GM23338 (cell line): ENCODE measurements around the gene SLC17A7. TPM values are rescaled to one million over a fixed set of nuclear protein-coding genes. Genes with fewer than 3 reads are reported as not detected.
A peak's percentile ranks its signal among the peaks of the same experiment; 100 is the strongest.

Experiments
- ATAC-seq: fragments of 200-7000 bp; cut with Tn5 transposase; 3 replicates; pipeline ENCODE4 v1.9.1; 2020
- DNase-seq: peaks from one replicate; pipeline ENCODE4 v3.0.0-alpha.2; 2015; ENCODE audit warnings: low spot score
- H2AFZ ChIP-seq: fragments of 200-600 bp; sonication (generic); 2 replicates; pipeline ENCODE4 v1.8.0; 2016; ENCODE audit warnings: antibody characterized with exemption, mild to moderate bottlenecking, moderate library complexity
- H3F3A ChIP-seq: fragments of 200-600 bp; sonication (generic); replicated peaks from 2 replicates; pipeline ENCODE4 v1.8.0; 2017; ENCODE audit warnings: antibody characterized with exemption, mixed run types, low read depth
- H3K27ac ChIP-seq: fragments of 200-600 bp; sonication (generic); 2 replicates; pipeline ENCODE4 v1.6.1; 2016; ENCODE audit warnings: low read depth
- H3K27me3 ChIP-seq: fragments of 200-600 bp; sonication (generic); 2 replicates; pipeline ENCODE4 v1.8.0; 2016; ENCODE audit warnings: mild to moderate bottlenecking, mixed run types, moderate library complexity; ENCODE audit not compliant: insufficient read depth
- H3K36me3 ChIP-seq: fragments of 200-600 bp; sonication (generic); 2 replicates; pipeline ENCODE4 v1.8.0; 2016; ENCODE audit warnings: mild to moderate bottlenecking; ENCODE audit not compliant: insufficient read depth
- H3K4me1 ChIP-seq: fragments of 200-600 bp; sonication (generic); 2 replicates; pipeline ENCODE4 v1.8.0; 2016; ENCODE audit warnings: mild to moderate bottlenecking, moderate library complexity; ENCODE audit not compliant: insufficient read depth
- H3K4me2 ChIP-seq: fragments of 200-600 bp; sonication (generic); 2 replicates; pipeline ENCODE4 v1.7.1; 2017; ENCODE audit warnings: mixed run types
- H3K4me3 ChIP-seq: fragments of 200-600 bp; sonication (generic); 2 replicates; pipeline ENCODE4 v1.6.1; 2016; ENCODE audit warnings: mixed run types
- H3K79me2 ChIP-seq: fragments of 200-600 bp; sonication (generic); replicated peaks from 2 replicates; pipeline ENCODE4 v1.8.0; 2017; ENCODE audit warnings: mild to moderate bottlenecking; ENCODE audit not compliant: insufficient read depth
- H3K9me2 ChIP-seq: fragments of 200-600 bp; sonication (generic); 2 replicates; pipeline ENCODE4 v1.8.0; 2017; ENCODE audit not compliant: insufficient read depth
- H4K20me1 ChIP-seq: fragments of 200-600 bp; sonication (generic); replicated peaks from 2 replicates; pipeline ENCODE4 v1.8.0; 2017; ENCODE audit warnings: mild to moderate bottlenecking; ENCODE audit not compliant: insufficient read depth
- H3K27ac Mint-ChIP-seq: 2 replicates; pipeline ENCODE4 v1.8.0; 2020; ENCODE audit warnings: inconsistent platforms, mild to moderate bottlenecking, moderate library complexity, mixed read lengths
- H3K27me3 Mint-ChIP-seq: 3 replicates; pipeline ENCODE4 v1.8.0; 2022; ENCODE audit warnings: low read depth, mild to moderate bottlenecking, moderate library complexity, mixed read lengths, inconsistent platforms; ENCODE audit not compliant: insufficient read depth, poor library complexity
- H3K36me3 Mint-ChIP-seq: 3 replicates; pipeline ENCODE4 v1.8.0; 2021; ENCODE audit warnings: low read depth, mild to moderate bottlenecking, inconsistent platforms, moderate library complexity, mixed read lengths
- H3K4me1 Mint-ChIP-seq: 3 replicates; pipeline ENCODE4 v1.8.0; 2020; ENCODE audit warnings: mild to moderate bottlenecking, inconsistent platforms, mixed read lengths
- H3K4me3 Mint-ChIP-seq: 3 replicates; pipeline ENCODE4 v1.8.0; 2021; ENCODE audit warnings: moderate library complexity, mild to moderate bottlenecking, inconsistent platforms, mixed read lengths
- H3K9me3 Mint-ChIP-seq: 3 replicates; pipeline ENCODE4 v1.8.0; 2020; ENCODE audit warnings: moderate library complexity, mild to moderate bottlenecking, inconsistent platforms, mixed read lengths
- CREB1 ChIP-seq: fragments of 250-450 bp; sonication (Bioruptor Pico); IDR thresholded peaks from 2 replicates; pipeline ENCODE4 v1.5.0; 2020; ENCODE audit warnings: low read depth, mild to moderate bottlenecking, moderate library complexity
- CTCF ChIP-seq, 2 experiments: fragments of 200-600 bp in 1 of 2; sonication (generic) in 1 of 2; conservative IDR thresholded peaks; 2 replicates each; pipeline versions ENCODE4 v1.5.1 to v1.6.1; 2016 to 2017; ENCODE audit warnings: antibody characterized with exemption in 2 of 2, low read depth in 2 of 2, mild to moderate bottlenecking in 2 of 2, moderate library complexity in 1 of 2
- ETS1 ChIP-seq: IDR thresholded peaks from 2 replicates; pipeline ENCODE4 v1.6.1; 2016; ENCODE audit warnings: antibody characterized with exemption
- EZH2 ChIP-seq: fragments of 200-600 bp; sonication (generic); IDR thresholded peaks from one replicate; pipeline ENCODE4 v1.8.0; 2017; ENCODE audit warnings: antibody characterized with exemption, mild to moderate bottlenecking, low read depth; ENCODE audit not compliant: unreplicated experiment
- EZH2phosphoT487 ChIP-seq: fragments of 200-600 bp; sonication (generic); IDR thresholded peaks from one replicate; pipeline ENCODE4 v1.8.1; 2018; ENCODE audit warnings: antibody characterized with exemption; ENCODE audit not compliant: unreplicated experiment
- JUNB ChIP-seq: IDR thresholded peaks from one replicate; pipeline ENCODE4 v1.6.1; 2016; ENCODE audit warnings: antibody characterized with exemption; ENCODE audit not compliant: unreplicated experiment
- NANOG ChIP-seq: IDR thresholded peaks from 2 replicates; pipeline ENCODE4 v1.6.1; 2016; ENCODE audit warnings: antibody characterized with exemption, borderline replicate concordance
- POLR2AphosphoS5 ChIP-seq: IDR thresholded peaks from 2 replicates; pipeline ENCODE4 v1.6.1; 2016; ENCODE audit warnings: antibody characterized with exemption, low read depth
- STAT1 ChIP-seq: IDR thresholded peaks from one replicate; pipeline ENCODE4 v1.6.1; 2016; ENCODE audit warnings: antibody characterized with exemption; ENCODE audit not compliant: unreplicated experiment
- ZNF114 ChIP-seq: fragments of 250-450 bp; sonication (Bioruptor Pico); IDR thresholded peaks from 2 replicates; pipeline ENCODE4 v1.5.0; 2020; ENCODE audit warnings: mild to moderate bottlenecking, moderate library complexity
- ZNF331 ChIP-seq: fragments of 250-450 bp; sonication (Bioruptor Pico); IDR thresholded peaks from 2 replicates; pipeline ENCODE4 v1.5.0; 2020; ENCODE audit warnings: low read depth, mild to moderate bottlenecking, moderate library complexity
- ZNF462 ChIP-seq: fragments of 250-450 bp; sonication (Bioruptor Pico); IDR thresholded peaks from 2 replicates; pipeline ENCODE4 v1.5.0; 2020; ENCODE audit warnings: mild to moderate bottlenecking, moderate library complexity
- polyA plus RNA-seq: library from polyadenylated mRNA; unstranded; fragments of >200 nt; fragmentation: Nextera tagmentation; extraction: Ambion mirVana; gene quantifications from 2 replicates; pipeline ENCODE4 v1.2.1, GENCODE V29; 2016
- total RNA-seq: library from RNA; depleted of rRNA; stranded (reverse); fragments of >200 nt; shearing (Covaris generic); gene quantifications from 2 replicates; pipeline ENCODE4 v1.2.3, GENCODE V29; 2014
- TF ChIP-seq, protein P1 (sequence below): IDR thresholded peaks from one replicate; pipeline ENCODE4 v1.6.1; 2018; ENCODE audit warnings: antibody characterized with exemption; ENCODE audit not compliant: unreplicated experiment

The SLC17A7 gene
- total and polyA plus RNA-seq, 2 experiments from 2014 or later: 0.90 to 1.5 TPM

GRCh38 chr19:49474542-49474924, 33.2 kb upstream of the SLC17A7 start:
- ATAC-seq: no peak
- Mint-ChIP-seq H3K27ac (no peak overlapping the region), H3K27me3 (peaks cover 23% of the 10 kb centered on the region), H3K36me3 (peaks cover 16% of the 10 kb centered on the region; the same call in 2 of the 3 replicates), H3K4me3 (peak overlapping the region; percentile 55; the same call in 2 of the 3 replicates), H3K4me1 (peaks cover 17% of the 10 kb centered on the region), H3K9me3 (peaks cover 3% of the 10 kb centered on the region; the same call in 2 of the 3 replicates)
- Histone ChIP-seq H3K27ac (no peak overlapping the region), H3K4me3 (peak overlapping the region; percentile 65), H3K79me2 (no peaks in the 10 kb centered on the region), H3F3A (peaks cover 24% of the 10 kb centered on the region; the same call in 1 of the 2 replicates), H3K4me2 (peak overlapping the region; percentile 81), H3K27me3 (no peaks in the 10 kb centered on the region; the same call in 1 of the 2 replicates), H3K36me3 (no peaks in the 10 kb centered on the region), H3K4me1 (peaks cover 5% of the 10 kb centered on the region; the same call in 1 of the 2 replicates), H4K20me1 (no peaks in the 10 kb centered on the region), H3K9me2 (no peaks in the 10 kb centered on the region), H2AFZ (no peak overlapping the region)
- DNase-seq: no peak
- TF ChIP-seq ZNF114 (CRISPR knock-in tag) (no peak), ZNF331 (CRISPR knock-in tag) (no peak), ZNF462 (CRISPR knock-in tag) (no peak), CTCF (conservative IDR thresholded peaks at IDR 0.05; ENCODE audit: low read depth in 2 of 2) (no peak), EZH2 (no peak), NANOG (no peak), STAT1 (no peak), JUNB (no peak), POLR2AphosphoS5 (no peak), EZH2phosphoT487 (no peak), ETS1 (no peak), CREB1 (CRISPR knock-in tag) (no peak)
- TF ChIP-seq, protein P1, sequence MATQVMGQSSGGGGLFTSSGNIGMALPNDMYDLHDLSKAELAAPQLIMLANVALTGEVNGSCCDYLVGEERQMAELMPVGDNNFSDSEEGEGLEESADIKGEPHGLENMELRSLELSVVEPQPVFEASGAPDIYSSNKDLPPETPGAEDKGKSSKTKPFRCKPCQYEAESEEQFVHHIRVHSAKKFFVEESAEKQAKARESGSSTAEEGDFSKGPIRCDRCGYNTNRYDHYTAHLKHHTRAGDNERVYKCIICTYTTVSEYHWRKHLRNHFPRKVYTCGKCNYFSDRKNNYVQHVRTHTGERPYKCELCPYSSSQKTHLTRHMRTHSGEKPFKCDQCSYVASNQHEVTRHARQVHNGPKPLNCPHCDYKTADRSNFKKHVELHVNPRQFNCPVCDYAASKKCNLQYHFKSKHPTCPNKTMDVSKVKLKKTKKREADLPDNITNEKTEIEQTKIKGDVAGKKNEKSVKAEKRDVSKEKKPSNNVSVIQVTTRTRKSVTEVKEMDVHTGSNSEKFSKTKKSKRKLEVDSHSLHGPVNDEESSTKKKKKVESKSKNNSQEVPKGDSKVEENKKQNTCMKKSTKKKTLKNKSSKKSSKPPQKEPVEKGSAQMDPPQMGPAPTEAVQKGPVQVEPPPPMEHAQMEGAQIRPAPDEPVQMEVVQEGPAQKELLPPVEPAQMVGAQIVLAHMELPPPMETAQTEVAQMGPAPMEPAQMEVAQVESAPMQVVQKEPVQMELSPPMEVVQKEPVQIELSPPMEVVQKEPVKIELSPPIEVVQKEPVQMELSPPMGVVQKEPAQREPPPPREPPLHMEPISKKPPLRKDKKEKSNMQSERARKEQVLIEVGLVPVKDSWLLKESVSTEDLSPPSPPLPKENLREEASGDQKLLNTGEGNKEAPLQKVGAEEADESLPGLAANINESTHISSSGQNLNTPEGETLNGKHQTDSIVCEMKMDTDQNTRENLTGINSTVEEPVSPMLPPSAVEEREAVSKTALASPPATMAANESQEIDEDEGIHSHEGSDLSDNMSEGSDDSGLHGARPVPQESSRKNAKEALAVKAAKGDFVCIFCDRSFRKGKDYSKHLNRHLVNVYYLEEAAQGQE: no peak
